ENCODE results near the gene CRLF3. TPM values are rescaled to one million over a fixed set of nuclear protein-coding genes. Genes with fewer than 3 reads are reported as not detected.
"Not testable (repeated sequence)": the region's sequence is repeated elsewhere in the genome, so short reads cannot be mapped to it uniquely, and the experiment has no call there.

Gene CRLF3, protein sequence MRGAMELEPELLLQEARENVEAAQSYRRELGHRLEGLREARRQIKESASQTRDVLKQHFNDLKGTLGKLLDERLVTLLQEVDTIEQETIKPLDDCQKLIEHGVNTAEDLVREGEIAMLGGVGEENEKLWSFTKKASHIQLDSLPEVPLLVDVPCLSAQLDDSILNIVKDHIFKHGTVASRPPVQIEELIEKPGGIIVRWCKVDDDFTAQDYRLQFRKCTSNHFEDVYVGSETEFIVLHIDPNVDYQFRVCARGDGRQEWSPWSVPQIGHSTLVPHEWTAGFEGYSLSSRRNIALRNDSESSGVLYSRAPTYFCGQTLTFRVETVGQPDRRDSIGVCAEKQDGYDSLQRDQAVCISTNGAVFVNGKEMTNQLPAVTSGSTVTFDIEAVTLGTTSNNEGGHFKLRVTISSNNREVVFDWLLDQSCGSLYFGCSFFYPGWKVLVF
- 10 to 100 TPM; 21.5 to 32.8 (median 25.3) TPM for polyA plus RNA-seq (ENCODE audit: insufficient read depth in 1 of 5, insufficient read length in 5 of 5, low replicate concordance in 1 of 5)
- long read RNA-seq, donor 1, partial matches to known transcripts, result 34 of 63 reads
- long read RNA-seq, donor 1, other reads (novel, unspliced or antisense), result 26 of 63 reads
- long read RNA-seq, donor 2, partial matches to known transcripts, result 0 of 2 reads
- long read RNA-seq, donor 2, other reads (novel, unspliced or antisense), result 0 of 2 reads
- long read RNA-seq, donor 3, partial matches to known transcripts, result 0 of 3 reads
- long read RNA-seq, donor 3, other reads (novel, unspliced or antisense), result 0 of 3 reads
- long read RNA-seq, donor 4, result 0 reads
- long read RNA-seq, donor 5, partial matches to known transcripts, result 0 of 1 reads
- long read RNA-seq, donor 5, other reads (novel, unspliced or antisense), result 0 of 1 reads
- long read RNA-seq, donor 6, partial matches to known transcripts, result 6 of 10 reads
- long read RNA-seq, donor 6, other reads (novel, unspliced or antisense), result 0 of 10 reads
- long read RNA-seq, donor 7, partial matches to known transcripts, result 7 of 8 reads
- long read RNA-seq, donor 7, other reads (novel, unspliced or antisense), result 0 of 8 reads
- long read RNA-seq, donor 8, partial matches to known transcripts, result 0 of 2 reads
- long read RNA-seq, donor 8, other reads (novel, unspliced or antisense), result 0 of 2 reads

GRCh38 chr17:30824356-30825145 is at the start of gene CRLF3:
Gene CRLF3, minus strand, starts transcription at chr17:30824692. Its CDS starts 41 bp downstream, at chr17:30824651.
- peak; percentile 89 for DNase-seq

DNA sequence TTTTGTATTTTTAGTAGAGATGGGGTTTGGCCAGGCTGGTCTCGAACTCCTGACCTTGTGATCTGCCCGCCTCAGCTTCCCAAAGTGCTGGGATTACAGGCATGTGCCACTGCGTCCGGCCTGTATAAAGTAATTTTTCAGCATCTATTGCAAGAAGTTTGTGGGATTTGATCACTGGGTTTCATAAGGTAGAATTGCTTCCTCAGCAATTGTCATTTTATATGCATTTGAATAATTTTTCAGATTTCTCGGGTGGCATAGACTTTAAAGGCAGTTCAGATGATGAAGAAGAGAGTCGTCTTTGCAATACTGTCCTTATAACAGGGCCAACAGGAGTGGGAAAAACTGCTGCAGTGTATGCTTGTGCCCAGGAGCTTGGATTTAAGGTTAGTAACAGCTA is 44.5 kb upstream of the CRLF3 start:
- no peak for DNase-seq

- no peak for DNase-seq
Measured at GRCh38 chr17:30864636-30865035, 40.1 kb upstream of the CRLF3 start.

DNA sequence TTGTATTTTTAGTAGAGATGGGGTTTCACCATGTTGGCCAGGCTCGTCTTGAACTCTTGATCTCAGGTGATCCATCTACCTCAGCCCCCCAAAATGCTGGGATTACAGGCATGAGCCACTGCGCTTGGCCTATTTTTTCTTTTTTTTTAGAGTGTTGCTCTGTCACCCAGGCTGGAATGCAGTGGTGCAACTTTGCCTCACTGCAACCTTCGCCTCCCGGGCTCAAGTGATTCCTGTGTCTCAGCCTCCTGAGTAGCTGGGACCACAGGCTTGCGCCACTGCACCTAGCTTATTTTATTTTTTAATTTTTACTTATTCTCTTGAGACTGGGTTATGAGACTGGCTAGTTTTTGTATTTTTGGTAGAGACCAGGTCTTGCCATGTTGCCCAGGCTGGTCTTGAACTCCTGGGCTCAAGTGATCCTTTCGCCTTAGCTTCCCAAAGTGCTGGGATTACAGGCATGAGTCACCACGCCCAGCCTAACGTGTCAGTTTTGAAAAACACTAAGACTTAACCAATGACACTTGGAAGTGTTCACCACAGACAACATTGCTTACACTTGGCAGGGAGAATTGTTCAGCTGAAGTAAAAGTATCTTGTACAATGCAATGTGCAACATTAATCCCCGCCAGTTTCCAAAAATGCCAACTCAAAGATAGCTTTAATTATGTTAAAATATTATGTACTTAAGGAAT is 34.2 kb upstream of the CRLF3 start:
- no peak for DNase-seq

DNA sequence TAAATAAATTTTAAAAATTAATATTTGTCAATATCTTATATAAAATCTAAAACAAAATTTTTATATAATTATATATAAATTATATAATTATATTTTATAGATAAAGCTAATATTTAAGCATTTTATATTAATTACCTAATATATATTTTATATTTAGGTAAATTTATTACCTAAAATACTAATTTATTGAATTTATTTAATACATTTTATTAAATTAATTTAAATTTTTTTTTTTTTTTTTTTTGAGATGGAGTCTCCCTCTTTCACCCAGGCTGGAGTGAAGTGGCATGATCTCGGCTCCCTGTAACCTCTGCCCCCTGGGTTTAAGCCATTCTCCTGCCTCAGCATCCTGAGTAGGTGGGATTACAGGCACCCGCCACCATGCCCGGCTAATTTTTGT is 29.7 kb upstream of the CRLF3 start:
- no peak for DNase-seq

- no peak for DNase-seq
Measured at GRCh38 chr17:30848021-30848420, 23.5 kb upstream of the CRLF3 start.

GRCh38 chr17:30840771-30841170 is 16.3 kb upstream of the CRLF3 start:
- no peak for DNase-seq

DNA sequence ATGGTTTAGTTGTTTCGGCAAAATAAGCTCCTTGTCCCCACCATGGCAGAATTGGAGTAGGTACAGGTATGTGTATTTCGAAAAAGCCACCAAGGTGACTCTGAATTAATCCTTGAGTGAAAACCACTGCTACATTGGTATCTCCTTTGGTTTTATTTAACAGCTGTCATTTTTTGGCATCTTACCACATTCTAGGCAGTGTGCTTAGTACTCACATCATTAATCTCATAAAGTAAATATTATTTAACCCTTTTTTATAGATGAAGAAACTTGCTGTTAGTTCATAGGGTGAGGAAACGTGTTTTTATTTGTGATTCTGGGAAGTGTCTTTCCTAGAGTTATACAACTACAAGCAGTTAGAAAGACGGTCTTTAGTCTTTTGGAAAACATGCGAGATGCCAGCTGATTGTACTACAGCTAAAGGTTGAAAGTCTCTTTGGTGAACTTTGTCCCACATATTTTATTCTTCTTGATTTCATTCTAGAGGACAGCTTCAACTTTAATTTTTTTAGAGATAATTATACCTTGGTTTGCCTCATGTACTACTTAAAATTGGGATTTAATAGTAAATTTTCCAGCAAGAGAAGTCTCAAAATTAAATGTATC is 13.8 kb upstream of the CRLF3 start:
- peak in 1 of 2 donors; percentile 17 for DNase-seq

DNA sequence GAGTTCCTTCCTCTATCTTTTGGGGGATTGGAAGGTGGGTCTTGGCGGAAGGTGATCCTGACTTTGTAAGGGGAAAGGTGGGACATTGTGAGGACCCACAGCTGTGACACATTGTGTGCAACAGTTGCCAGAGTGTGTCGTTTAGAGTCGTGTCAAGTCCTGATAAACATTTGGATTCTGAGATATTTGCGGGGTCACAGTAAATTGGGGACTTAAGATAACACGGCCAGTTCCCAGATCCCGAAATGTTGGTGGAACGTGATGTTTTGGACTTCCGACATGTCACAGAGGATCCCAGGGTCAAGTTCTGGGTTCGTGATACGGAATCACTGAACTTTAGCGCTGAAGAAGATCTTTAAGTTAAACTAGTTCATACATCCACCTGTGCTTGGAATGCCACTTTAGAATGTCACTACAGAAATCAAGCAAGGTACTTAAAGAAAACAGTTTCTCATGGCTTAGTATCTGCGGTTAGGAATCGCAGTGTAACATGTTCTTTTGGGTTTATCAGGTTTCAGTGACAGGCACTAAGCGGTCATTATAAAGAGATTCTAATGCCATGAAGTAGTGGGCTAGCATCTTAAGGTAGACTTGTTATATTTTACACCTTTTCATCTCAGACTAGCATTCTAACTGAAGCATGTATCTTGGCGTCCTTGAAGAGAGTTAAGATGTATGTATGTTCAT is 8.1 kb upstream of the CRLF3 start:
- no peak for DNase-seq

DNA sequence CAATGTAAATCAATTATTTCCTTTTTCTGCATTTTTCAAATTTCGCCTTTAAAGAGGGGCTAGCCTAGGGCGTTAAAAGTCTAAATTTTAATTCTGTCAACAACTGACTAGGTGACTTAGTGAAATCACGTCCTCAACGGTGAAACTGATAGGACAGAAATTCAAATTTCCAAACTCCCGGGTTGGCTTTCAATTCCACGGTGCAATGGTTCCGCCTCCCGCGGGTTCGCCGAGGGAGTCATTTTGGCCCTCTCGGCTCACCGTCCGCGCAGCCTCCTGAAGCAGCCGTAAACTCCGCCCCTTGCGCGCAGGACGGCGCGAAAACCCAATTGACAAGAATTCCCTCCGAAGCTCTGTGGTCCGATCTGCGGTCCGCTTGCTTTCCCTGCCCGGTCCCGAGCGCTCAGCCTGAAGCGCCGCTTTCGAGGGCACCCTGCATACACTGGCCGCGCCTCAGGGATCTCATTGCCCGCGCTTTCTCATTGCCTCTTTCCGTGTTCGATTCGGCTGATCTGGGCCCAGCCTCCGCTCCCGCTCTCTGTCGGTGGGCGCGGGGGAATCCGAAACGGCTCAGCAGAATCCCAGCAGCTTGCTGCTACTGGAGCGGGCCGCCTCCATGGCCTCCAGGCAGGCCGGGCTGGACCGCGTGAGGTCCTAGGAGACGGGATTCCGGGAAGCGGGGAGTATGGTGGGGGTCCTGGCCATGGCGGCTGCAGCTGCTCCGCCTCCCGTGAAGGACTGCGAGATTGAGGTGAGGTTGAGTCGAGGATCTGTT is 7.4 kb upstream of the CRLF3 start, which contains the start of gene ATAD5:
TSS of gene ATAD5 (plus strand) at position 304 of the 775 bp plus-strand sequence. CDS start at position 686, 382 bp downstream.
- peak; percentile 90 for DNase-seq

GRCh38 chr17:30831257-30831656 is 6.8 kb upstream of the CRLF3 start:
- no peak for DNase-seq

DNA sequence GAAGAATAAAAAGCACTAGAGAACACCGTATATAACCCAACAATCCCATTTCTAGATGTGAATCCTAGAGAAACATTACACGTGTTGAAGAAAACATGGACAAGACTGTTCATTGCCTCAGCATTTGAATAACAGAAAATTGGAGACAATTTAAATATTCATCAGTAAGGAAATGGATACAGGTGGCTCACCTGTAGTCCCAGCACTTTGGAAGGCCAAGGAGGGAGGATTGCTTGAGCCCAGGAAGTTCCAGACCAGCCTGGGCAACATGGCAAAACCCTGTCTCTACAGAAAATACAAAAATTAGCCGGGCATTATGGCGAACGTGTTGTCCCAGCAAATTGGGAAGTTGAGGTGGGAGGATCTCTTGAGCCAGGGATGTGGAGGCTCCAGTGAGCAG is 4.5 kb upstream of the CRLF3 start:
- DNase-seq, result no peak

DNA sequence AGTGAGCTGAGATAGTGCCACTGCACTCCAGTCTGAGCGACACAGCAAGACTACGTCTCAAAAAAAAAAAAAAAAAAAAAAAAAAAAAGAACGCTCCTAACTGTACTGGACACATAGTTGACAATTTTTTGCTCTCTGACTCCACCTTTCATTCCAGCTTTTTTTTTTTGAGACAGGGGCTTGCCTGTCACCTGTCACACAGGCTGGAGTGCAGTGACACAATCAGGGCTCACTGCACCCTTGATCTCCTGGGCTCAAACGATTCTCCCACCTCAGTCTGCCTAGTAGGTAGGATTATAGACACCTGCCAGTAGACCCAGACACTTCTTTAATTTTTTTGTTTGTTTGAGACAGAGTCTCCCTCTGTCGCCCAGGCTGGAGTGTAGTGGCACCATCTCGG is 2.6 kb upstream of the CRLF3 start:
- no peak for DNase-seq

DNA sequence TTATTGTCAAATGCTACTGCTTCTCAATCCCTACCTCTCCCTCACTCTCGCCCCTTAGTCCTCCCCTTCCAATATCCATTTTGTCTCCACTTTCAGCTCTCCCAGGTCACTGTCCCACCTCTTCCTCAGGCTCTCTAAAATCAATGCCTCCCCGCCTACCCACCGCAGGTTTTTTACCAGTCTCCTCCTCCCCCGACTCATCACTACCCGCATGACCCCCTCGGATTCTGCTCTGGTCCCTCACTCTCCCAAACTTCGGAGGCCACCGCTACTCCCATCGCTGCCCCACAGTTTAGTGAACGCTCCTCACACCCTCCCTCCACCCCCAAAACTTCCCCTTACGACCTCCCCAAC is 513 bp downstream of the CRLF3 start:
- DNase-seq, result peak in 1 of 2 donors; percentile 5

DNA sequence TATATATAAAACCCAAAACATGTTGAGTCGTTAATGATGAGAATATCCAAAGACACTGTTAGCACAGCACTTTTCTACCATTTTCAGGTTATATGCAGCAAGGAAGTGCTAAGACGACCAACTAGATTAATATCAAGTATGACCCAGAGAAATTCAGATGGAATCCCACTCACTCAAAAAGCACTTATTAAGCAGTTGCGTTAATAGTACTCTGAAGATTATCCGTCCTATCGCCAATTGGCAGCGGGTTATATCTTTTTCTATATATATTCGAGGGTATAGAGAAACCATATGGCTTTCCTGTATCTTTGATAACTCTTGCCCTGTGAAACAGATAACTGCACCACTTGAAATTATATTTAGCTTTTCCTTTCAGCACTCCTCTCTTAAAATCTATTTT is 1.1 kb downstream of the CRLF3 start:
- DNase-seq, result no peak

DNA sequence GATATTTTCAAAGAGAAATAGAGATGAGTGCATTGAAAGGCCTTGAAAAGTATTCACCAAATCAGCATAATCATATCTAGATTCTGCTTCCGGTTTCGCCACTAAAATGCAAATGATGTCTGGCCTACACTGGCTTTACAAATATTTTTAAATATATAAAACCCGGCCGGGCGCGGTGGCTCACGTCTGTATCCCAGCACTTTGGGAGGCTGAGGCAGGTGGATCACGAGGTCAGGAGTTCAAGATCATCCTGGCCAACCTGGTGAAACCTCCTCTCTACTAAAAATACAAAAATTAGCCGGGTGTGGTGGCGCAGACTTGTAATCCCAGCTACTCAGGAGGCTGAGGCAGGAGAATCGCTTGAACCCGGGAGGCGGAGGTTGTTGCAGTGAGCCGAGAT is 1.6 kb downstream of the CRLF3 start:
- DNase-seq, result not testable (repeated sequence)

GRCh38 chr17:30821871-30822723 is 2.4 kb downstream of the CRLF3 start:
- DNase-seq, result no peak

Measured in right lung (tissue), 10 donors.